CD14-positive monocyte (primary cell): ENCODE measurements around the gene RFPL1. TPM values are rescaled to one million over a fixed set of nuclear protein-coding genes. Genes with fewer than 3 reads are reported as not detected.
"Not testable (repeated sequence)": the region's sequence is repeated elsewhere in the genome, so short reads cannot be mapped to it uniquely, and the experiment has no call there.

Experiments
- DNase-seq, 3 donors: peaks; one replicate each; pipeline ENCODE4 v3.0.0-alpha.2; 2011 to 2022
- H2AFZ ChIP-seq: 2 replicates; pipeline ENCODE4 v1.6.0; 2012; ENCODE audit warnings: mild to moderate bottlenecking, low read depth, low read length, inconsistent platforms; ENCODE audit not compliant: insufficient read depth, poor library complexity, severe bottlenecking
- H3K27ac ChIP-seq, 2 donors: 1 replicate in 1 of 2; 2 replicates in 1 of 2; pipeline ENCODE4 v1.5.1; 2012 to 2013; ENCODE audit warnings: low read length in 2 of 2, control low read depth in 1 of 2, inconsistent platforms in 1 of 2, low read depth in 1 of 2, mild to moderate bottlenecking in 1 of 2
- H3K27me3 ChIP-seq, 2 donors: one replicate each; pipeline versions ENCODE4 v1.6.0 to v1.6.1; 2011 to 2013; ENCODE audit warnings: low read length in 2 of 2; ENCODE audit not compliant: control insufficient read depth in 2 of 2, insufficient read depth in 2 of 2
- H3K36me3 ChIP-seq, 2 donors: replicated peaks in 1 of 2; 1 replicate in 1 of 2; 2 replicates in 1 of 2; pipeline versions ENCODE4 v1.5.1 to v1.6.1; 2012 to 2013; ENCODE audit warnings: low read length in 2 of 2, control low read depth in 1 of 2, inconsistent platforms in 1 of 2, mild to moderate bottlenecking in 1 of 2; ENCODE audit not compliant: insufficient read depth in 2 of 2, control insufficient read depth in 1 of 2
- H3K4me1 ChIP-seq, 2 donors: 1 replicate in 1 of 2; 2 replicates in 1 of 2; pipeline versions ENCODE4 v1.5.1 to v1.6.1; 2012 to 2013; ENCODE audit warnings: low read length in 2 of 2, control low read depth in 1 of 2, inconsistent platforms in 1 of 2, mild to moderate bottlenecking in 1 of 2, moderate library complexity in 1 of 2; ENCODE audit not compliant: insufficient read depth in 2 of 2, control insufficient read depth in 1 of 2
- H3K4me2 ChIP-seq: replicated peaks from 2 replicates; pipeline ENCODE3; 2012; ENCODE audit warnings: low read length, moderate library complexity, mild to moderate bottlenecking; ENCODE audit not compliant: poor library complexity, severe bottlenecking; ENCODE audit errors: extremely low read depth
- H3K4me3 ChIP-seq, 3 experiments: fragments of 200-600 bp in 1 of 3; sonication (generic) in 1 of 3; replicated peaks in 1 of 3; 1 replicate in 2 of 3; 2 replicates in 1 of 3; pipeline ENCODE4 v1.5.1; 2011 to 2013; ENCODE audit warnings: low read length in 3 of 3, mild to moderate bottlenecking in 3 of 3, control low read depth in 2 of 3, low read depth in 2 of 3, inconsistent platforms in 1 of 3, moderate library complexity in 1 of 3
- H3K79me2 ChIP-seq: 2 replicates; pipeline ENCODE4 v1.6.0; 2012; ENCODE audit warnings: mild to moderate bottlenecking, control low read depth, inconsistent platforms, low read length, moderate library complexity; ENCODE audit not compliant: insufficient read depth
- H3K9ac ChIP-seq: 2 replicates; pipeline ENCODE4 v1.6.0; 2017; ENCODE audit warnings: low read length, mild to moderate bottlenecking; ENCODE audit not compliant: insufficient read depth, poor library complexity, severe bottlenecking
- H3K9me3 ChIP-seq, 2 donors: replicated peaks in 1 of 2; 1 replicate in 1 of 2; 2 replicates in 1 of 2; pipeline versions ENCODE4 v1.5.1 to v1.6.1; 2012 to 2013; ENCODE audit warnings: low read length in 2 of 2, control low read depth in 1 of 2; ENCODE audit not compliant: control insufficient read depth in 1 of 2, insufficient read depth in 1 of 2
- H4K20me1 ChIP-seq: 2 replicates; pipeline ENCODE4 v1.6.0; 2012; ENCODE audit warnings: mild to moderate bottlenecking, low read length, control low read depth, moderate library complexity; ENCODE audit not compliant: insufficient read depth
- H3K27ac Mint-ChIP-seq, 7 donors: one replicate each; pipeline ENCODE4 v1.8.0; 2020; ENCODE audit warnings: mild to moderate bottlenecking in 7 of 7, mixed read lengths in 7 of 7, moderate library complexity in 6 of 7, inconsistent platforms in 2 of 7
- H3K27me3 Mint-ChIP-seq, 3 donors: one replicate each; pipeline ENCODE4 v1.8.0; 2021 to 2022; ENCODE audit warnings: low read depth in 3 of 3, mild to moderate bottlenecking in 3 of 3, mixed read lengths in 3 of 3, moderate library complexity in 3 of 3, inconsistent platforms in 1 of 3
- H3K36me3 Mint-ChIP-seq, 2 donors: one replicate each; pipeline ENCODE4 v1.8.0; 2020; ENCODE audit warnings: mixed read lengths in 2 of 2, inconsistent platforms in 1 of 2, mild to moderate bottlenecking in 1 of 2
- H3K4me1 Mint-ChIP-seq: one replicate; pipeline ENCODE4 v1.8.0; 2020; ENCODE audit warnings: mild to moderate bottlenecking, mixed read lengths
- H3K4me3 Mint-ChIP-seq, 2 donors: one replicate each; pipeline ENCODE4 v1.8.0; 2020; ENCODE audit warnings: mild to moderate bottlenecking in 2 of 2, mixed read lengths in 2 of 2, moderate library complexity in 1 of 2
- H3K9me3 Mint-ChIP-seq, 7 donors: one replicate each; pipeline ENCODE4 v1.8.0; 2020 to 2022; ENCODE audit warnings: mixed read lengths in 7 of 7, mild to moderate bottlenecking in 6 of 7, moderate library complexity in 6 of 7, inconsistent platforms in 2 of 7
- CTCF ChIP-seq: fragments of 200-600 bp; IDR thresholded peaks from one replicate; pipeline ENCODE4 v1.8.0; 2022; ENCODE audit warnings: antibody characterized with exemption, mild to moderate bottlenecking
- WGBS: methylation state at CpG from one replicate; pipeline ENCODE4 v1.1.5; 2013; ENCODE audit warnings: missing lambda C conversion rate; ENCODE audit not compliant: insufficient coverage; 5-methylcytosine and 5-hydroxymethylcytosine counted together
- intact Hi-C, 2 donors: fragments of 100-400 bp; cut with micrococcal nuclease; formaldehyde crosslinking; loops; one replicate each; pipeline versions ENCODE4 v1.15.0 to v1.15.1; 2023
- polyA plus RNA-seq, 3 donors: library from polyadenylated mRNA; depleted of rRNA in 1 of 3; unstranded in 2 of 3; stranded (reverse) in 1 of 3; fragments of 300-500 nt in 2 of 3; fragments of >200 nt in 1 of 3; fragmentation: Illumina TruSeq in 2 of 3; gene quantifications; 1 replicate in 2 of 3; 2 replicates in 1 of 3; pipeline ENCODE4 v1.2.3, GENCODE V29; 2012 to 2021

The RFPL1 gene
- polyA plus RNA-seq, 3 donors: 0.20 TPM; not detected in 2

- intact Hi-C loops: no loop called here
- H3K27ac ChIP-seq: no peak overlapping the region
Observed at GRCh38 chr22:29400576-29400975, 37.8 kb upstream of the RFPL1 start.

GRCh38 chr22:29401538-29401937 lies 36.8 kb upstream of the RFPL1 start:
- H3K9ac ChIP-seq, H3K27me3 Mint-ChIP-seq, H3K36me3 ChIP-seq, DNase-seq, H3K36me3 Mint-ChIP-seq, H4K20me1 ChIP-seq, H3K4me1 ChIP-seq, H2AFZ ChIP-seq, H3K4me3 Mint-ChIP-seq, H3K4me3 ChIP-seq, H3K9me3 Mint-ChIP-seq, H3K27me3 ChIP-seq, H3K79me2 ChIP-seq, H3K27ac ChIP-seq, H3K4me2 ChIP-seq, intact Hi-C loops, H3K9me3 ChIP-seq, H3K4me1 Mint-ChIP-seq: not testable (repeated sequence)
- H3K27ac Mint-ChIP-seq: peak overlapping the region in 1 of 7 donors; percentile 15
- WGBS: 0% methylated on average over 1 of the region's 6 CpGs

More at GRCh38 chr22:29400576-29400975, 37.8 kb upstream of the RFPL1 start:
- TF ChIP-seq CTCF: no peak
- H4K20me1 ChIP-seq: no peaks in the 10 kb centered on the region
- no peak for DNase-seq
- no peak overlapping the region for H3K4me2 ChIP-seq
- no peak overlapping the region for H2AFZ ChIP-seq
- Mint-ChIP-seq H3K4me1 (peaks cover 3% of the 10 kb centered on the region), H3K36me3 (no peaks in the 10 kb centered on the region), H3K4me3 (no peak overlapping the region), H3K27me3 (peaks cover 0 to 2% (median 1%) of the 10 kb centered on the region in 3 donors), H3K27ac (no peak overlapping the region), H3K9me3 (peaks cover 0 to 3% (median 0%) of the 10 kb centered on the region in 7 donors)
- no peak overlapping the region for H3K9ac ChIP-seq
- H3K4me1 ChIP-seq: no peaks in the 10 kb centered on the region
- no peaks in the 10 kb centered on the region for H3K36me3 ChIP-seq
- WGBS: 100% methylated on average over 1 of the region's 2 CpGs
- no peaks in the 10 kb centered on the region for H3K27me3 ChIP-seq
- no peaks in the 10 kb centered on the region for H3K9me3 ChIP-seq
- H3K4me3 ChIP-seq: no peak overlapping the region
- no peaks in the 10 kb centered on the region for H3K79me2 ChIP-seq
